HepG2 (cell line): ENCODE results near the gene CCM2.

Experiments used
- BRD4 ChIP-seq: sonication (generic); formaldehyde crosslinking; IDR thresholded peaks from 2 replicates; pipeline ENCODE4 v1.4.0; 2020; ENCODE audit warnings: missing genetic modification reagents
- EHMT2 ChIP-seq: fragments of 200-600 bp; sonication (generic); IDR thresholded peaks from 2 replicates; pipeline ENCODE4 v1.7.0; 2017; ENCODE audit warnings: antibody characterized with exemption, low read depth, low read length, borderline replicate concordance
- EP300 ChIP-seq, 3 experiments: sonication (generic) in 1 of 3; formaldehyde crosslinking in 1 of 3; IDR thresholded peaks; 2 replicates each; pipeline versions ENCODE4 v1.5.1 to v1.6.1; 2011 to 2020; ENCODE audit warnings: low read depth in 2 of 3, low read length in 2 of 3, borderline replicate concordance in 1 of 3, improper control_type of control experiment in 1 of 3, mild to moderate bottlenecking in 1 of 3, missing genetic modification reagents in 1 of 3, moderate library complexity in 1 of 3
- GATAD2A ChIP-seq: IDR thresholded peaks from 2 replicates; pipeline ENCODE4 v1.6.1; 2016
- JUNB ChIP-seq: sonication (generic); formaldehyde crosslinking; IDR thresholded peaks from 2 replicates; pipeline ENCODE4 v1.8.0; 2022; ENCODE audit warnings: missing genetic modification reagents, mild to moderate bottlenecking, borderline replicate concordance
- MIER2 ChIP-seq: IDR thresholded peaks from 2 replicates; pipeline ENCODE4 v1.6.1; 2016; ENCODE audit warnings: missing biosample characterization, missing genetic modification reagents
- POLR2AphosphoS5 ChIP-seq: IDR thresholded peaks from 2 replicates; pipeline ENCODE4 v1.6.1; 2012; ENCODE audit warnings: low read depth, low read length
- TCF7L2 ChIP-seq: IDR thresholded peaks from 2 replicates; pipeline ENCODE4 v1.6.1; 2011; ENCODE audit warnings: mild to moderate bottlenecking, low read depth, low read length, moderate library complexity
- ZNF263 ChIP-seq: sonication (generic); formaldehyde crosslinking; IDR thresholded peaks from 2 replicates; pipeline ENCODE4 v1.4.0; 2020; ENCODE audit warnings: missing genetic modification reagents
- ZNF549 ChIP-seq: sonication (generic); formaldehyde crosslinking; IDR thresholded peaks from 2 replicates; pipeline ENCODE4 v1.5.0; 2020; ENCODE audit warnings: missing genetic modification reagents
- TF ChIP-seq, protein P1 (sequence below): sonication (generic); formaldehyde crosslinking; IDR thresholded peaks from 2 replicates; pipeline ENCODE4 v1.5.0; 2020; ENCODE audit warnings: missing genetic modification reagents, mild to moderate bottlenecking, borderline replicate concordance
- TF ChIP-seq, protein P2 (sequence below): sonication (generic); formaldehyde crosslinking; IDR thresholded peaks from 2 replicates; pipeline ENCODE4 v1.4.0; 2020; ENCODE audit warnings: missing genetic modification reagents, borderline replicate concordance
- TF ChIP-seq, protein P3 (sequence below), 2 experiments: fragments of 450-650 bp in 1 of 2; sonication (generic) in 1 of 2; formaldehyde crosslinking in 1 of 2; IDR thresholded peaks; 2 replicates each; pipeline versions ENCODE4 v1.6.1 to v1.8.0; 2016 to 2022; ENCODE audit warnings: antibody characterized with exemption in 1 of 2, mild to moderate bottlenecking in 1 of 2, missing genetic modification reagents in 1 of 2

DNA sequence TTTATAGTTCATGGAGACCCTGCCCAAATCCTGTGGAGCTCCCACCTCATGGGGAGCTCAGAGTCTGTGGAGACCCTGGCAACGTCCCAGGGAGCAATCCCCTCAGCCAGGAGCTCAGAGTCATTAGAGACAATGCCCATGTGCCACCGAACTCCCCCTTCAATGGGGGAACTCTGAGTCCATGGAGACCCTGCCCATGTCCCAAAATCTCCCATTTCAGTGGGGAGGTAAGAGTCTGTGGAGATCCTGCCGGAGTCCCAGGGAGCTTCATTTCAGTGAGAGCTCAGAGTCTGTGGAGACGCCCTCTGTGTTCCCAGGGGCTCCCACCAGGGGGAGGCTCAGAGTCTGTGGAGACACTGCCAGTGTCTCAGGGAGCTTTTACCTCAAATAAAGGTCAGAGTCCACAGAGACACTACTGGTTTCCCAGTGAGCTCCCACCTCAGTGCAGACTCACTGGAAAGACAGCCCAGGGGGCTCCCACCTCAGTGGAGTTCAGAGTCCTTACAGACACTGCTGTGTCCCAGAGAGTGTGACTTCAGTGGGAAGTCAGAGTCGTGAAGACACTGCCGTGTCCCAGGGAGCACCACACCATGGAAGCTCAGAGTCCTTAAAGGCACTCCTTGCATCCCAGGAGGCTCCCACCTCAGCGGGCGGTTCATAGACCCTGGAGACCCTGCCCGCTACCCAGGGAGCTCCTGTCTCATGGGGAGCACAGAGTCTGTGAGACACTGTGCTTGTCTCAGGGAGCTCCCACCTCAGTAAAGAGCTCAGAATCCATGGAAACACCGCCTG lies 26.2 kb upstream of the CCM2 start:
- TF ChIP-seq EP300 (IDR thresholded peaks at IDR 0.05; ENCODE audit: low read depth in 2 of 2, low read length in 2 of 2) (no peak), EP300 (CRISPR knock-in tag; IDR thresholded peaks at IDR 0.05; ENCODE audit: borderline replicate concordance) (no peak), GATAD2A (CRISPR knock-in tag) (no peak), ZNF263 (peak; percentile 66; the same call in 1 of the 2 replicates), MIER2 (CRISPR knock-in tag) (no peak), BRD4 (CRISPR knock-in tag) (no peak), EHMT2 (no peak), TCF7L2 (no peak), ZNF549 (no peak), JUNB (CRISPR knock-in tag) (no peak), POLR2AphosphoS5 (no peak)
- TF ChIP-seq, protein P1, sequence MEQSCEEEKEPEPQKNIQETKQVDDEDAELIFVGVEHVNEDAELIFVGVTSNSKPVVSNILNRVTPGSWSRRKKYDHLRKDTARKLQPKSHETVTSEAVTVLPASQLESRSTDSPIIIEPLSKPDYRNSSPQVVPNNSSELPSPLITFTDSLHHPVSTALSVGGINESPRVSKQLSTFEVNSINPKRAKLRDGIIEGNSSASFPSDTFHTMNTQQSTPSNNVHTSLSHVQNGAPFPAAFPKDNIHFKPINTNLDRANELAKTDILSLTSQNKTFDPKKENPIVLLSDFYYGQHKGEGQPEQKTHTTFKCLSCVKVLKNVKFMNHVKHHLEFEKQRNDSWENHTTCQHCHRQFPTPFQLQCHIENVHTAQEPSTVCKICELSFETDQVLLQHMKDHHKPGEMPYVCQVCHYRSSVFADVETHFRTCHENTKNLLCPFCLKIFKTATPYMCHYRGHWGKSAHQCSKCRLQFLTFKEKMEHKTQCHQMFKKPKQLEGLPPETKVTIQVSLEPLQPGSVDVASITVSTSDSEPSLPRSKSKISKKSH (CRISPR knock-in tag), result no peak
- TF ChIP-seq, protein P2, sequence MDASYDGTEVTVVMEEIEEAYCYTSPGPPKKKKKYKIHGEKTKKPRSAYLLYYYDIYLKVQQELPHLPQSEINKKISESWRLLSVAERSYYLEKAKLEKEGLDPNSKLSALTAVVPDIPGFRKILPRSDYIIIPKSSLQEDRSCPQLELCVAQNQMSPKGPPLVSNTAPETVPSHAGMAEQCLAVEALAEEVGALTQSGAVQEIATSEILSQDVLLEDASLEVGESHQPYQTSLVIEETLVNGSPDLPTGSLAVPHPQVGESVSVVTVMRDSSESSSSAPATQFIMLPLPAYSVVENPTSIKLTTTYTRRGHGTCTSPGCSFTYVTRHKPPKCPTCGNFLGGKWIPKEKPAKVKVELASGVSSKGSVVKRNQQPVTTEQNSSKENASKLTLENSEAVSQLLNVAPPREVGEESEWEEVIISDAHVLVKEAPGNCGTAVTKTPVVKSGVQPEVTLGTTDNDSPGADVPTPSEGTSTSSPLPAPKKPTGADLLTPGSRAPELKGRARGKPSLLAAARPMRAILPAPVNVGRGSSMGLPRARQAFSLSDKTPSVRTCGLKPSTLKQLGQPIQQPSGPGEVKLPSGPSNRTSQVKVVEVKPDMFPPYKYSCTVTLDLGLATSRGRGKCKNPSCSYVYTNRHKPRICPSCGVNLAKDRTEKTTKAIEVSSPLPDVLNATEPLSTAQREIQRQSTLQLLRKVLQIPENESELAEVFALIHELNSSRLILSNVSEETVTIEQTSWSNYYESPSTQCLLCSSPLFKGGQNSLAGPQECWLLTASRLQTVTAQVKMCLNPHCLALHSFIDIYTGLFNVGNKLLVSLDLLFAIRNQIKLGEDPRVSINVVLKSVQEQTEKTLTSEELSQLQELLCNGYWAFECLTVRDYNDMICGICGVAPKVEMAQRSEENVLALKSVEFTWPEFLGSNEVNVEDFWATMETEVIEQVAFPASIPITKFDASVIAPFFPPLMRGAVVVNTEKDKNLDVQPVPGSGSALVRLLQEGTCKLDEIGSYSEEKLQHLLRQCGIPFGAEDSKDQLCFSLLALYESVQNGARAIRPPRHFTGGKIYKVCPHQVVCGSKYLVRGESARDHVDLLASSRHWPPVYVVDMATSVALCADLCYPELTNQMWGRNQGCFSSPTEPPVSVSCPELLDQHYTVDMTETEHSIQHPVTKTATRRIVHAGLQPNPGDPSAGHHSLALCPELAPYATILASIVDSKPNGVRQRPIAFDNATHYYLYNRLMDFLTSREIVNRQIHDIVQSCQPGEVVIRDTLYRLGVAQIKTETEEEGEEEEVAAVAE (CRISPR knock-in tag), result no peak
- TF ChIP-seq, protein P3, sequence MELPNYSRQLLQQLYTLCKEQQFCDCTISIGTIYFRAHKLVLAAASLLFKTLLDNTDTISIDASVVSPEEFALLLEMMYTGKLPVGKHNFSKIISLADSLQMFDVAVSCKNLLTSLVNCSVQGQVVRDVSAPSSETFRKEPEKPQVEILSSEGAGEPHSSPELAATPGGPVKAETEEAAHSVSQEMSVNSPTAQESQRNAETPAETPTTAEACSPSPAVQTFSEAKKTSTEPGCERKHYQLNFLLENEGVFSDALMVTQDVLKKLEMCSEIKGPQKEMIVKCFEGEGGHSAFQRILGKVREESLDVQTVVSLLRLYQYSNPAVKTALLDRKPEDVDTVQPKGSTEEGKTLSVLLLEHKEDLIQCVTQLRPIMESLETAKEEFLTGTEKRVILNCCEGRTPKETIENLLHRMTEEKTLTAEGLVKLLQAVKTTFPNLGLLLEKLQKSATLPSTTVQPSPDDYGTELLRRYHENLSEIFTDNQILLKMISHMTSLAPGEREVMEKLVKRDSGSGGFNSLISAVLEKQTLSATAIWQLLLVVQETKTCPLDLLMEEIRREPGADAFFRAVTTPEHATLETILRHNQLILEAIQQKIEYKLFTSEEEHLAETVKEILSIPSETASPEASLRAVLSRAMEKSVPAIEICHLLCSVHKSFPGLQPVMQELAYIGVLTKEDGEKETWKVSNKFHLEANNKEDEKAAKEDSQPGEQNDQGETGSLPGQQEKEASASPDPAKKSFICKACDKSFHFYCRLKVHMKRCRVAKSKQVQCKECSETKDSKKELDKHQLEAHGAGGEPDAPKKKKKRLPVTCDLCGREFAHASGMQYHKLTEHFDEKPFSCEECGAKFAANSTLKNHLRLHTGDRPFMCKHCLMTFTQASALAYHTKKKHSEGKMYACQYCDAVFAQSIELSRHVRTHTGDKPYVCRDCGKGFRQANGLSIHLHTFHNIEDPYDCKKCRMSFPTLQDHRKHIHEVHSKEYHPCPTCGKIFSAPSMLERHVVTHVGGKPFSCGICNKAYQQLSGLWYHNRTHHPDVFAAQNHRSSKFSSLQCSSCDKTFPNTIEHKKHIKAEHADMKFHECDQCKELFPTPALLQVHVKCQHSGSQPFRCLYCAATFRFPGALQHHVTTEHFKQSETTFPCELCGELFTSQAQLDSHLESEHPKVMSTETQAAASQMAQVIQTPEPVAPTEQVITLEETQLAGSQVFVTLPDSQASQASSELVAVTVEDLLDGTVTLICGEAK (IDR thresholded peaks at IDR 0.05), result no peak
- TF ChIP-seq, protein P3 (CRISPR knock-in tag; IDR thresholded peaks at IDR 0.05), result no peak
